GM12865 (cell line): Measurements from ENCODE around the gene EFHD1.
"Not testable (repeated sequence)": the region's sequence is repeated elsewhere in the genome, so short reads cannot be mapped to it uniquely, and the experiment has no call there.

Experiments
- DNase-seq: peaks from one replicate; pipeline ENCODE4 v3.0.0; 2010; ENCODE audit warnings: low read depth
- H3K4me3 ChIP-seq: 2 replicates; pipeline ENCODE4 v1.5.1; 2011; ENCODE audit warnings: mild to moderate bottlenecking, low read depth, low read length, control low read depth
- CTCF ChIP-seq: IDR thresholded peaks from 2 replicates; pipeline ENCODE4 v1.5.1; 2011; ENCODE audit warnings: low read length, control low read depth, low read depth, inconsistent platforms; ENCODE audit not compliant: insufficient read depth; ENCODE audit errors: missing control alignments

The EFHD1 gene

GRCh38 chr2:232629129-232629475 is 4.3 kb upstream of the EFHD1 start:
- H3K4me3 ChIP-seq: no peak overlapping the region
- no peak for TF ChIP-seq CTCF
- DNase-seq: no peak

GRCh38 chr2:232632229-232632903 is 1.0 kb upstream of the EFHD1 start:
- no peak overlapping the region for H3K4me3 ChIP-seq
- no peak for TF ChIP-seq CTCF
- DNase-seq: no peak

- no peak for DNase-seq
- no peak for TF ChIP-seq CTCF
- peak overlapping the region; percentile 42 for H3K4me3 ChIP-seq
These were observed 446 bp upstream of the EFHD1 start for GRCh38 chr2:232632904-232633412.

GRCh38 chr2:232634206-232635150 is 1.1 kb downstream of the EFHD1 start:
- no peak for DNase-seq
- H3K4me3 ChIP-seq: no peak overlapping the region
- TF ChIP-seq CTCF: no peak

- DNase-seq, H3K4me3 ChIP-seq: not testable (repeated sequence)
These were observed 2.0 kb downstream of the EFHD1 start for GRCh38 chr2:232635376-232635775.

- no peak for TF ChIP-seq CTCF
- DNase-seq: no peak
- no peak overlapping the region for H3K4me3 ChIP-seq
These were observed 2.4 kb downstream of the EFHD1 start for GRCh38 chr2:232635820-232636219.

- TF ChIP-seq CTCF: no peak
- DNase-seq: no peak
- no peak overlapping the region for H3K4me3 ChIP-seq
These were observed 3.5 kb downstream of the EFHD1 start for GRCh38 chr2:232636788-232637420.
